Hepatic stellate cell (primary cell): ENCODE data around the gene TMPRSS3.

ENCODE experiments used
- DNase-seq: peaks from one replicate; pipeline ENCODE4 v3.0.0; 2011; ENCODE audit warnings: low spot score

The TMPRSS3 gene

DNA sequence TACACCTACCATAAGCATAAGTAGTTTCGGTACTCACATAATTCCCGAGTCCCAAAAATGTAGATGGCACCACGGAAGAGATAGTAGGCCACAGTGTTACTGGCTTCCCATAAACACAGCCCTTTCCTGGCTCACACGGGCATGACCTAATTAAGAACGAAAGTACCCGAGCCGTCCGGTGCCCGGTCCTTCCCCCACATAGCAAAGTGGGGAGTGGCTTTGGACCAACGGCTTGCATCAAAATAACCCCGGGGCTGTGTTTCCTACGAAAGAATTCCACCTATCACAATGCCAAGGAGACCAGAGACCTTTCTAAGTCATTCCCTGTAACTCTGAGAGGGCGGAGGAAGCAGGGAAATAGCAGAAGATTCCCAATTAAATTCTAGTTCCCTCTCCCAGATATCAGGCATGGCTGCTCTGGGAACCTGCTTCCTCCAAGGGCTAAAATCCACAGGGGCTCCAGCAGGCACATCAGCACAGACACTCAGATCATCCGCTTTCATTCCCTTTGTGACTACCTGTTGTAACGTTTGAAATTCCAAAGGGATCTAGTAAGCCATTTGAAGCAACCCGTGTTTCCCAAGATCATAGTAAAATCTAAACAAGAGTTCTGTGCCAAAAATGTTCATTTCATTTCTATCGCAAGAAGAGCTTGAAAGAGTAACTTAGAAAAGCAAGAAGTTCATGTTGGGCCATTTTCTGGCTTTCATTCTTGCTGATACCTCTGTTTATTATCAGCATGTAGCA lies at the start of gene TMPRSS3:
TSS of gene TMPRSS3 (minus strand) at position 148 of the 747 bp plus-strand sequence. CDS start 635 bp downstream, outside the sequence.
- DNase-seq, result no peak

DNA sequence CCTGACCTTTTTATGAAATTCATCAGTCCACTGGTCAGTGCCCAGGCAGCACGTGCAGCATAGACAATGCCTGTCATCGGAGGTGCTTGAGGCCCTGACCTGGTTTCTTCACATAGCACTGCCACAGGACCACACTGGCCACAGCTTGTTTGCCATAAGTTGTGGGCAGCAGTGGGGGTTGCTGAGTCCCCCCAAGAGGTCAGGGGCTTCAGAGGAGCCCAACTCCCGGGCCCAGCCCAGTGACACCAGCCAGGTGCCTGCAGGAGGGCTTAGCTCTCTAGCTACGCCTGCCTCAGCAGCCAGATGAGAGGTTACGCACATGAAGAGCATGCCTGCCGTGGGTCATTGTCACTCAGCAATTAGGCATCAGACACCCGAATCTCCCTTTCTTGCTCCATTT lies 49.5 kb upstream of the TMPRSS3 start:
- DNase-seq, result no peak

DNA sequence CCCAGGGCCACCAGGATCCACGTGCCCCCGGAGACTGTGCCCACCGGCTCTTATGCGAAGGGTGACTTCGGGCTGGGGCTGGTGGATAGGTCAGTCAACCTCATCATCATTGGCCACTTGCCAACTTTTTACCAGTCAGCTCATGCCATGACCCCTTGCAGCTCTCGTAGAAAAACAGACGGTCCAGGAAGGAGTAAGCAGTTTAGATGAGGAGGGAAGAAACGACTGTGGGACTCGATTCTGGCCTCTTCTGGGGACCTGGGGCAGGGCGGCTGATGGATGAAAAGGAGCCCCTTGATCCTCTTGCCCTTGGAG lies 48.9 kb upstream of the TMPRSS3 start:
- DNase-seq, result no peak

DNA sequence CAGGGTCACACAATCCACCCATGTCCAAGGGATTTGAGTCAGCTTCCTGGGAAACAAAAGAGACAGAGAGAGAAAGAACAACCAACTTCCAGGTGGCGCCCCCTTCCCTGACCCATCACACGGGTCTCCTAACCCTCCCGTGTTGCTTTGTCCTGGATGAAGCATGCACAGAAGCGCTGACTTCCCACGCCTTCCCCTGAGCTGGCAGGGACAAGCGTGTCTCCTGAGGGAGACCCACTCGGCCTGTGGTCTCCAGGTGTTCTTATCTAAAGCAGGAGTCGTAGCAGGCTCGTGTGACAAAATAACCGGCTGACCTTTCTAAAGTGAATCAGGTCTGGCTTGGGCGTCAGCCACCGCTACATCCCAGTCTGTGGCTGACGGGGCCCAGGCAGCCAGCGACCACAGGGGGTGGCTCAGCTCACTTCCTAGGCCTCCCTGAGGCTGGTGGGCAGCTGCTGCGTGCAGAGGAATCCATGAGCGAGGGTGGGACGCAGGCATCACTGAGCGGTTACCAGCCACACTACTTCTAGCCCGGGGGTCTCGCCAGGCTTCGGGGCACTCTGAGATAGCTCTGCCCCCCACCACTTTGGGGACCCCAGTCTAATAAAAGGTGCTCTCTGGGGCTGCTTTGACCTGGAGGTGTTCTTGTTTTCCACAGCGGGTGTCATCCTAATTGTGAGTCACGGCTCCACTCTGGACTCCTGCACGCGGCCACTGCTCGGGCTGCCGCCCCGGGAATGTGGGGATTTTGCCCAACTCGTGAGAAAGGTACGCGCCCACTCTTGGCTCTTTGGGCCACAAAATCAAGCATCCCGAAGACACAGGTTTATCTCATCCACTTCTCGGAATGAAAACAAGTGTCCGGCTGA lies 48.3 kb upstream of the TMPRSS3 start:
- DNase-seq, result no peak

DNA sequence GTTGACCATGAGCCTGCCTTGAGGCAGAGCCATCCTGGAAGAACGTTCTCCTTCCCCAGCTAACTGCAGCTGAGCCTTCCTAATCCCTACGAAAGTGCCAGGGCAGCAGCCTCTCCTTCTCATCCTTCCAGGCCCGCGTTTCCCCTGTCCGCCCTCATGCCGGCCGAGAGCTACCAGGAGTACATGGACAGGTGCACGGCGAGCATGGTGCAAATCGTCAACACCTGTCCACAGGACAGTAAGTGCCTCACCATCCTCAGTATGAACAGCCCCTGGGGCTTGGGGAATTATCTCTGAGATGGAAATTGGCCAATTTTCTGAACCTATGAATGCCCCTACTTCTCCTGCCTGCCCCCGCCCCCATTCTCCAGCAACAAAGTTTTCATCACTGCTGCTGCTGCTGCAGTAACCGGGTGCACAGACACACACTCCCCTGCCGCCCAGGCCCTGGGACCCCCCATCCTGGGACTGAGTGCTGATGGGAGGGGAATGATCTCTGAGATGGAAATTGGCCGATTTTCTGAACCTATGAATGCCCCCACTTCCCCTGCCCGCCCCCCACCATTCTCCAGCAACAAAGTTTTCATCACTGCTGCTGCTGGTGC lies 47.4 kb upstream of the TMPRSS3 start:
- no peak for DNase-seq

DNA sequence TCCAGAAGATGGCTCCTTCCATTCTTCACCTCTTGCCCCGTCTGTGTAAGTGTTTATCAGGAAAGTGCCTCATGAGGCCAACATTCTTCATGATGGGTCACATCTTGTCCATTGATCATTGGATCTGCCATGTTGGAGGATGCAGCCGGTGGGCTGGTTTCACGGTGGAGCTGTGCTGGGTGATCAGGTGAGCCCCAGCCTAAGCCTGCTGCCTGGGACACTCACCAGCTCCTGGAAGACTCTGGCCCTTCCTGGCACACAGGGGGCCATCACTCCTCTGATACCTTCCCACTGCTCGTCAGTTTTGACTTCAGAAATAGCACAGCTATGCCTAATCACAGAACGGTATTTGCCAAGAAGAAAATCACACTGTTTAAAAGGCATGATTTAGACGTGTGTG lies 46.1 kb upstream of the TMPRSS3 start:
- DNase-seq, result no peak

DNA sequence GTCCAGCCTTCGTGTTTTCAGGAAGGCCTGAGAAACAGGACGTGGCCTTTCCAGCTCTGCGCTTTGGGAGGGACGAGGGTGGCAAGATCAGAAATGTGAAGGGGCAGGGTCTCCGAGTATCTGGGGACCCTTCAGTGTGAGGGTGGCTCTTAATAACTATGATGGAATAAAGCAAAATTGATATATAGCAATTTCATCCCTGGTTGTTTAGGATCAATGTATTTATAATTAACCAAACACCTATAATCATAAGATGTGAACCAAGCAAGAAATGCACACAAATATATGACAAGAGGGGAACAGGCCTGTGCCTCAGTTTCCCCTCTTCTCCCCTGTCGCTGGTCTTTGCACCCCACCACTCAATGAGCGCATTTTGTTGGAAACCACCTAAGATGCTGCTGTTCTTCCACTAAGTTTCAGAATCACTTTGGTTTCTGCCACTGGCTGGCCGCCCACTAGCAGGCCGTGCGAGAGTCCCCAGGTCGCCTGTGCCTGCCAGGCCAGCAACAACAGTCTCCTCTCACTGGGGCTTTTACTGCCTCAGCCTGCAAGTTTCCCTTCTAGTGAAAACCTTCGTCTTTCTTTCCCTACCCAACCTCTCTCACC lies 44.4 kb upstream of the TMPRSS3 start:
- DNase-seq, result no peak

DNA sequence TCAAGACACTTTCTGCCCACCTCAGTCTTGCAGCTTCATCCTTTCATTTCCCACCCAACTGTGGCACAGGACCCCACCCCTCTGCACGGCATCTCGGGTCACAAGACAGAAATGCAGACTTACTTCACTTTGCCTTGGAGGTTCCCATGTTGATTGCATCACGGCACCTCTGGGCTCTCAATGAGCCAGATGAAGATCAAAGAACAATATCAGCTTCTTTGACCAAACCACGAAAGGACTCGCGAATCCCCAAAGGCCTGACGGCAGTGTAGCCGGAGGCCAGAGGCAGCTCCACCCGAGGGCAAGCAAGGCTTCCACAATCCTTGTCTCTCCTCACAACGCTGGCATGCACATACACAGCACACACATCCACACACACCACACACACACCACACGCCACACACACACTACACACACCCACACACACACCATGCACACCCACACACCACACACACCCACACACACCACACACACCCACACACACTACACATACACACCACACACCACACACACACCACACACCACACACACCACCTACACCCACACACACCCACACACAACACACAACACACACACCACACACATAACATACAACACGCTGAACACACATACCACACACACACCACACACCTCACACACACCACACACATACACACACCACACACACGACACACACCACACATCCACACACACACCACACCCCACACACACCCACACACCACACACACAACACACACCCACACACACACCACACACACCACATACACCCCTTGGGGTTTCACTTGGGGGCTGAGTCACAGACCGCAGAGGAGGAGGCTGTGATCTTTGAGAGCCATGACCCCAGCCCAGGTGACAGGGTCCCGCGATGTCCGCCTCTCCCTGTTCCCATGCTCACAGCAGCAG lies 43.7 kb upstream of the TMPRSS3 start:
- DNase-seq, result no peak

DNA sequence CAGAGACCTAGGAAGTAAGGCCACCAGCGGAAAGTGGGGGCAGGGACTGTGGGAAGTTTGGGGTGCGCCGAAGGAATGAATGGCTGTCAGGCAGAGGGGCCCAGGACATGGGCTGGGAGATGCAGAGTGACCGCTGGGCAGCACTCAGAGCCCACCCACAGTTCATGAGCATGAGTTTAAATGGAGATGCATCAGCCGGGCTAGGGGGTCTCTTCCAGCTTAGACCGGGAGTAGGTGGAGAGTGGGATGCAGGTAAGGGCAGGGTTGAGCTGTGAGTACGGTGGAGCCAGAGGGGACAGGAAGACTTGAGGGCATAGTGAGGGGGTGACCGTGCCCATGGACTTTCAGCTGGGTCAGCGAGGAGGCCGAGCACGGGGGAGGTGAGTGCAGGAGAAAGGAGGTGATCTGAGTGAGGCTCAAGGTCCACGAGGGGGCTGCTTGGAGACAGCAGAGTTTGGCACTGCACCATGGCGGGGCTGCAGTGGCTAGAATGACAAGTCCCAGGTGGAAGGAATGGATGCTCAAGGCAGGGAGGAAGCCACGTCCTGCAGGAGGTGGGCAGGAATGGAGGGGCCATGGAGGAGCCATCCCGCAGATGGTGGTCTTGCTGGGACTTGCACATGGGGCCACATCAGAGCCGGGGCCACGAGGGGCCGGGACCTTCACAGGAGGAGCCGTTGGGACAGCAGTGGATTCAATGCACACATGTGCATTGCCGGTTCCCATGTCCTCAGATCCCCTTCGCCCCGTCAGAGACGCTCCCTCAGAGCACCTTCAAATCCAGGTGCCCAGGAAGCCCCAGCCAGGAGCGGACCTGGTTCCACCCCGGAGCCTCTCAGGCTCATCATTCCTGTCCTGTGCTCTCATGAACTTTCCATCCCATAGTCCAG lies 42.7 kb upstream of the TMPRSS3 start:
- no peak for DNase-seq

DNA sequence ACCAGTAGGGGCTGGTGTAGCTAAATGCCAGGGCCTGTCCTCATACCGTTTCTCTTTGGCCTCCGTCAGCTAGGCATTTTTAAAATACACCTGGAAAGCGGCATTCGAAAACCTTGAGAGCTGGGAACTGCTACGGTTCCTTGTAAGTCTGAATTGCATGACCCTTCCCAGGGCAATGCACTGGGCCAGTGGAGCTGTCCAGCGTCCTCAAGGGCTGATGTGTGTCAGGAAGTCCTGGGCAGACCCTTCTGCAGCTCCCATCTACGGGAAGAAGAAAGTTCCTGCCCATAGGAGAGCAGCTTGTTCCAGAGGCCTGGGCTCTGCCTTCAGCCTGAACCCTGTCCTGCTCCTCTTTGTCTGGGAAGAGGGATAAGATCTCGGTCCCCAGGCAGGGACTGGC lies 41.9 kb upstream of the TMPRSS3 start:
- no peak for DNase-seq

DNA sequence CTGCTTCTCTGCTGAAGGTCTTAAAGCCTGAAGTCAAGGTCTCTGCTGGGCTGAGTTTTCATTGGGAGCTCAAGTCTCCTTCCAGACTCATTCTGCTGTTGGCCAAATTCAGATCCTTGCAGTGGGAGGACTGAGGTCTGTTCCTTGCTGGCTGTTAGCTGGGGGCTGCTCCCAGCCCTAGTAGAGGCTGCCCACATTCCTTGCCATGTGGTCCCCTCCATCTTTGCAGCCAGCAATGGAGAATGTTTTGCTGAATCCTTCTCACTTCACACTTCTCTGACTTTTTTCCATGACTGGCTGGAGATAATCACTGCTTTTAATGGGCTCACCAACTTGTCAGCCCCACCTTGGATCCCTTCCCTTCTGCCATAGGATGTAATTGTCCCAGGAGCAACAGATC lies 41.1 kb upstream of the TMPRSS3 start:
- DNase-seq, result no peak

DNA sequence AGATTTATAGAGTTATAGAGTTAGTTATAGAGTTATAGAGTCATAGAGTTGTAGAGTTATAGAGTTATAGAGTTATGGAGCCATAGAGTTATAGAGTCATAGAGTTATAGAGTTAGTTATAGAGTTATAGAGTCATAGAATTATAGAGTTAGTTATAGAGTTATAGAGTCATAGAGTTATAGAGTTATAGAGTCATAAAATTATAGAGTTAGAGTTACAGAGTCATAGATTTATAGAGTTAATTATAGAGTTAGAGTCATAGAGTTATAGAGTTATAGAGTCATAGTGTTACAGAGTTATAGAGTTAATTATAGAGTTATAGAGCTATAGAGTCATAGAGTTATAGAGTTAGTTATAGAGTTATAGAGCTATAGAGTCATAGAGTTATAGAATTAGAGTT lies 40.0 kb upstream of the TMPRSS3 start:
- DNase-seq, result no peak

DNA sequence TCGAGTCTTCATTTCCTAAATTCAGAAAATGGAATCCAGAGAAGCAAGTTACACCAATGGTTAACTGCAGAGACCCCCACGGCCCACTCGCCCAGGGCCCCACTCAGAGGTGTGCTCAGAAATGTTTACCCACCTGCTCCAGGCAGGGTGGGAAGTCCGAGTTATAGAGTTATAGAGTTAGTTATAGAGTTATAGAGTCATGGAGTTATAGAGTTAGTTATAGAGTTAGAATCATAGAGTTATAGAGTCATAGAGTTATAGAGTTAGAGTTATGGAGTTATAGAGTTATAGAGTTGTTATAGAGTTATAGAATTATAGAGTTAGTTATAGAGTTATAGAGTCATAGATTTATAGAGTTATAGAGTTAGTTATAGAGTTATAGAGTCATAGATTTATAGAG lies 39.5 kb upstream of the TMPRSS3 start:
- no peak for DNase-seq

DNA sequence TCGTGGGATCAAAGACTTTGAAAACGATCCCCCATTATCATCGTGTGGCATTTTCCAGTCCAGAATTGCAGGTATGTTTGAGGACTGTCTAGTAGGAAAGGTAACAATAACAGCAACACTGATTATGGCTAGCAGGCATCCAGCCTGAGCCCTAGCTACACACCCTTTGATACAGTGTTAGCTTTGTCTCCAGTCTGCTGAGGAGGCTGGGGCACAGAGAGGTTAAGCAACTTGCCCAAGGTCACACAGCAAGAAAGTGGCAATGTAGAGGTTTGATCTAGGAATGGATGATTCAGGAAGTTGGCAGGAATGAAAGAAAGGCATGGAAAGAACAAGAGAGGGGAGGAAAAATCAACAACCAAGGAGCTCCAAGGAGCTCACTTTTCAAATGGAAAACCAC lies 39.0 kb upstream of the TMPRSS3 start:
- DNase-seq, result no peak

DNA sequence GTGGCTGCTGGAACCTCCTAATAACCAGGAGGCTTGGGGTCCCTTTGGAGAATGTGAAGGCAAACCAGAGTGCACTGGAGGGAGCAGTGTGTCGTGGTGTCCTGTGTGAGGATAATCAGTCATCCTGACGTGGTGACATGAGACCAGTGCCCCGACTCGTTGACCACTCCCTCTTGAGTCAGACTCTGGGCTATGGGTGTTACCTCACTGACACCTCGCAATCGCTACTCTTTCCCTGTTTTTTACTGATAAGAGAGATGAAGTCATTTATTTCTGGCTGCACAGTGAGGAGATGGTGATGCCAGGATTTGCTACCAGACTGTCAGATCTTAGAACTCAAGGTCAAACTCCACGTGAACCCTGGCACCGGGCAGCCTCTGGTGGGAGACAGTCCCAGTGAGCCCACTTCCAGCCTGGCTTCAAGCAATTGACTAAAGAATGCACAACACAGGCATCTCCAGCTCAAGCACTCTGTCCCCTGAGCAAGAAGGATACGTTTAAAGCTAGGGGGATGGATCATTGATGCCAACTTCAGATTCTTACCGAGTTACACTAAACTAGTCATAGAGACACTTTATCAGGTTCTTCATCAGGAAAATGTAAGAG lies 38.2 kb upstream of the TMPRSS3 start:
- DNase-seq, result no peak

DNA sequence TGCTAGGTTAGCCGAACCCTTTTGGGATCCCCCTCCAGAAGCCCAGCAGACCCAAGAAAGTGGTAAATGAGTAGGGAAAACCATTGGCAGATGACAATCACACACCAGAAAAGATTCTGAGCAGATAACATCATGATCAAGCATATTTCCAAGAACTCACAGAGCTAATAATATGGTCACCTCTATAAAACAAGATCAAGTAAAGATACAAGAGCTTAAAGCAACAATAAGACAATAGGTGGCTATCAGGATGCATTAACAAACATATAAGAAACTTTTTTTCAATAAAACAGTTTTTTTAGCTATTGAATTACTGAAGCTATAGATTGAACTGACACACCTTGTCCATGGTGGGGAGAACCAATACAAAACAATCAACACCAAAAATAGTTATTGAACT lies 36.8 kb upstream of the TMPRSS3 start:
- DNase-seq, result no peak

DNA sequence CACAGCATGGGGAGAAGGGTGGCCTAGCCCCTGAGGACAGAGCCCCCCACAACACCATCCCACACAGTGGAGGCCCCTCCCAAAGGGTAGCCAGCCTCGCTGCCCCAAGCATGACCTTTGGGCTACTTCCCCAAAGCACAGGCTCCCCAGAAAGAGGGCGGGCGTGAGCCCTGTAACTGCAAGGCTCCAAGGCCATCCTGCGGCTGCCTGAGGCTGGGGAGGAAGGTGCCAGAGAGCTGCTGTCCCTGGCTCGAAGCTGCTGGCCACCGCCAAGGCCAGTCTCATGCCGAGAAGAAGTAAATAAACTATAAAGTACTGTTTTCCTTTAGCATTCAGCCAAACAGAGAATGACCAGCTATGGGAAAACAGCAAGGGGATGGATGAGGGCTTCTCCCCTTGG lies 35.3 kb upstream of the TMPRSS3 start:
- no peak for DNase-seq

DNA sequence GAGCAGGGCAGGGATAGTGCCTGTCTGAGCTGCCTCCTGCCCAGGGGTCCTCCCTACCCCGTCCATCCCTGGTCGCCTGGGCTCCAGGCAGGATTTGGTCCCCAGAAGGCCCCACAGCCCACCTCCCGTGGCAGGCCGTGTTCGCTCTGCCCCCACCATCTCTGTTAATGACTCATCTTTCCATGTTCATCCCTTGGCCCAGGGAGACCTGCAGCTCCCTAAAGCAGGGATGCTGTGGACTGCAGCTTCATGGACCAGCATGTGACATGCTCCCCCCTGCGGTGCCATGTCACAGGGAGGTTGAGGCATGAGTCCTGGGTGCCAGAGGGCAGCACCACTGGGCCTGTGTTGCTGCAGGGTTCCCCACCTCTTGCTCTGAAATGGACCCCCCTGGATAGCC lies 34.7 kb upstream of the TMPRSS3 start:
- no peak for DNase-seq

DNA sequence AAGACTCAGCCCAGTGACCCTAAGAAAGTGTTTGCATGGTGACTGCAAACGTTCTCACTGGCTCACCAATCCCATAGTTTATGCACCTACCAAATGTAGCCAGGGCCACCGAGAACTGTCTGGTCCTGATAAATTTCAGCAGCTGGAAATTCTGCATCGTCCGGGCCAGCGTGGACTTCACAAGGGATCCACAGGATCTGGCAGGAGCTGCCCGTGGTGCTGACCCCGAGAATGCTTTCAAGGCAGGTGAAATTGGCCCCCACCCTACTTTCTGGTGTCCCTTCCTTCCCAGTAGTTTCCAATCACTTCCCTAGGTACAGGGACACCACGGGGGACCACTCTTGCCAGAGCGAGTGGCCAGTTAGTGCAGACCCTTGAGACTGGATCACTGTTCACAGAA lies 34.0 kb upstream of the TMPRSS3 start:
- DNase-seq, result no peak

DNA sequence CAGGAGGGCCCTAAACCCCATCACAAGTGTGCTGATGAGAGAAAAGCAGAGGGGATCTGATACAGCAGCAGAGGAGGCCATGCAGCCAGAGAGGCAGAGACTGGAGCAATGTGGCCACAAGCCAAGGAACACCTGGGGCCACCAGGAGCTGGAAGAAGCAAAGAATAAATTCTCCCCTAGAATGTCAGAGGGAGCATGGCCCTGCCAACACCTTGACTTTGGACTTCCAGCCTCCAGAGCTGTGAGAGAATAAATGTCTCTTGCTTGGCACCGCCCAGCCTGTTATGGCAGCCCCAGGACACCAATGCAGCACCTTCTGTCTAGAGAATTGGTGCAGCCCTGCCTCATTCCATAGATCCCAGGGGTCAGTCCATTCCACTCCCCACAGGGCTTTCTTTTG lies 33.2 kb upstream of the TMPRSS3 start:
- no peak for DNase-seq
